Measurements from ENCODE around the gene COL27A1. TPM values are rescaled to one million over a fixed set of nuclear protein-coding genes. Genes with fewer than 3 reads are reported as not detected.

Gene COL27A1
- total RNA-seq, 1 donor from 2014 or later = 8.5 TPM

- DNase-seq (ENCODE audit: low read depth) = no peak
- TF ChIP-seq, protein P1, sequence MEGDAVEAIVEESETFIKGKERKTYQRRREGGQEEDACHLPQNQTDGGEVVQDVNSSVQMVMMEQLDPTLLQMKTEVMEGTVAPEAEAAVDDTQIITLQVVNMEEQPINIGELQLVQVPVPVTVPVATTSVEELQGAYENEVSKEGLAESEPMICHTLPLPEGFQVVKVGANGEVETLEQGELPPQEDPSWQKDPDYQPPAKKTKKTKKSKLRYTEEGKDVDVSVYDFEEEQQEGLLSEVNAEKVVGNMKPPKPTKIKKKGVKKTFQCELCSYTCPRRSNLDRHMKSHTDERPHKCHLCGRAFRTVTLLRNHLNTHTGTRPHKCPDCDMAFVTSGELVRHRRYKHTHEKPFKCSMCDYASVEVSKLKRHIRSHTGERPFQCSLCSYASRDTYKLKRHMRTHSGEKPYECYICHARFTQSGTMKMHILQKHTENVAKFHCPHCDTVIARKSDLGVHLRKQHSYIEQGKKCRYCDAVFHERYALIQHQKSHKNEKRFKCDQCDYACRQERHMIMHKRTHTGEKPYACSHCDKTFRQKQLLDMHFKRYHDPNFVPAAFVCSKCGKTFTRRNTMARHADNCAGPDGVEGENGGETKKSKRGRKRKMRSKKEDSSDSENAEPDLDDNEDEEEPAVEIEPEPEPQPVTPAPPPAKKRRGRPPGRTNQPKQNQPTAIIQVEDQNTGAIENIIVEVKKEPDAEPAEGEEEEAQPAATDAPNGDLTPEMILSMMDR (conservative IDR thresholded peaks at IDR 0.05; ENCODE audit: low read depth, low read length) = no peak
- H3K4me3 ChIP-seq (ENCODE audit: low read depth, low read length) = no peak overlapping the region
Observed at GRCh38 chr9:114341152-114341830, 186.0 kb downstream of the COL27A1 start.

GRCh38 chr9:114341991-114342390 is 186.7 kb downstream of the COL27A1 start:
- H3K4me3 ChIP-seq (ENCODE audit: low read depth, low read length) = no peak overlapping the region
- TF ChIP-seq, protein P1 (conservative IDR thresholded peaks at IDR 0.05; ENCODE audit: low read depth, low read length) = no peak
- no peak for DNase-seq (ENCODE audit: low read depth)

GRCh38 chr9:114342755-114343440 is 187.6 kb downstream of the COL27A1 start:
- TF ChIP-seq, protein P1 (conservative IDR thresholded peaks at IDR 0.05; ENCODE audit: low read depth, low read length) = no peak
- H3K4me3 ChIP-seq (ENCODE audit: low read depth, low read length) = no peak overlapping the region
- no peak for DNase-seq (ENCODE audit: low read depth)

DNA sequence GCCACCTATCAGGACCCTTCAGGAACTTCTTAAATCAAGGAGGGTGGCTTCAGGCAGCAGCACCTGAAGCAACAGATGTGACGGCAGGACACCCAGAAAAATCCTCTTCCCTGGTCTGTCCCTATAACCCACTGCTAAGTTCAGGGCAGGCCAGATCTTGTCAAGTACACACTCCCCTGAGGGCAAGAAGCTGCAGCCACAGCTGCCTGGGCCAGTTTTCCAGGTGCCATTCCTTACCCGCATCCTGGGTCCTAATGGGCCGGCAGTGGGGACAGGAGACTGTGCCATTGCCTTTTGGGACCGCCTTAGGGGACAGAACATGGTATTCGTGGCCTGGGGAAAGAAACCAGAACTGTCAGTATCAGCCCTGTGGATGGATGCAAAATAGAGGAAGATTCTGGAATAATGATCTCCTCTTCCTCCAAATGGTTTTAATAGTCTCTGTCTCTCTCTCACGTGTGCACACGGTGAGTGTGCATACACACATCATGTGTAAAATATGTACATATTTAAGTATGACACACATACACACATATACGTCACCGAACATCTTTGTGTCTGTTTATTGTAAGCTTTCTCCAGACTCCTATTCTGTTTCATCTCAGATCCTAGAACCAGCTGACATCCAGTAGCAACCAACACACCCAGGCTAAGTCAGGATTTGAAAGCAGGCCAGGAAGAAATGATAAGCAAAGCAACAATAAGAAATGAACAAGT is 188.3 kb downstream of the COL27A1 start:
- DNase-seq (ENCODE audit: low read depth) = no peak
- H3K4me3 ChIP-seq (ENCODE audit: low read depth, low read length) = no peak overlapping the region
- TF ChIP-seq, protein P1 (conservative IDR thresholded peaks at IDR 0.05; ENCODE audit: low read depth, low read length) = no peak

DNA sequence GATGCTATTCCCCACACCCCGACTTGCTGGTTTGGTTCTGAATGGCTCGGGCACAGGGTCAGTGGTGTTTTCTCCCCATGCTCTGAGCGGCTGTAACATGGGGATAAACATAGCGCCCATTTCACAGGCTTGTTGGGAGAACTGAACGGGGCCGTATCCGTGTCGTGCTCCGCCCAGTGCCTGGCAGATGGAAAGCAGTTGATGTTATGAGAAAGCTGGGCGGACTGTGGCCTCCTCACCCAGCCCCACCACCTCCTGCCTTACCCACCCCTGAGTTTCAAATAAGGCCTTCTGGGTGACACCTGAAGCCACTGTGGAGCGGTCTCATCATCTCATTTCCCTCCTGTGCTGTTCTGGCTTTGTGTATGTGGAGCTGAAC is 188.8 kb downstream of the COL27A1 start:
- DNase-seq (ENCODE audit: low read depth) = no peak

DNA sequence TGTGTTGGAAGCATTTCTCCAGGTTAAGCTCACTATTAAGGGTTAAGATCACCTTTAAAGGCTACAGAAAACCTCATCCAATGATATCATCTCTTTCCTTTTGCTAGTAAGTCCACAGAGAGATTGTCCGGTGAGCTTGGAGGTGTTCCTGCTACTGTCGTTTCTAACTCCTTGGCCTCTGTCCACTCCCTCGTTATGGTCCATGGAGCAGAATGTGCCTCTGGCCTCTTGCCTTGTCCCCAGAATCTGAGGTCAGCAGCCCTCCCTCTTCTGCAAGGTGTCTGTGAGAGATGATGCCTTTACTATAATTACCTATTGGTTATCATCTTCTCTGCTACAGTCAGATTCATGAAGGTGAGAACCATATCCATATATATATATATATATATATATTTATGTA is 189.4 kb downstream of the COL27A1 start:
- no peak for DNase-seq (ENCODE audit: low read depth)
- TF ChIP-seq, protein P1 (conservative IDR thresholded peaks at IDR 0.05; ENCODE audit: low read depth, low read length) = no peak
- no peak overlapping the region for H3K4me3 ChIP-seq (ENCODE audit: low read depth, low read length)

More for the DNA sequence above, 188.8 kb downstream of the COL27A1 start:
- TF ChIP-seq, protein P1 (conservative IDR thresholded peaks at IDR 0.05; ENCODE audit: low read depth, low read length) = no peak
- no peak overlapping the region for H3K4me3 ChIP-seq (ENCODE audit: low read depth, low read length)

Measured in epithelial cell of proximal tubule (primary cell).